Measurements from ENCODE around the gene RPL27A. TPM values are rescaled to one million over a fixed set of nuclear protein-coding genes. Genes with fewer than 3 reads are reported as not detected.

The RPL27A gene
- total RNA-seq, 1 experiment from 2014 or later, result 1,055 TPM

- H2AFZ ChIP-seq (ENCODE audit: low read depth, low read length, poor library complexity, severe bottlenecking), result no peak overlapping the region
- ATAC-seq (no peak), DNase-seq (ENCODE audit: low read depth, low spot score) (no peak)
- H3K4me2 ChIP-seq (ENCODE audit: low read length), result no peak overlapping the region
- no peaks in the 10 kb centered on the region for H4K20me1 ChIP-seq (ENCODE audit: insufficient read depth)
- no peaks in the 10 kb centered on the region for H3K9me2 ChIP-seq (ENCODE audit: insufficient read depth)
- POLR2A ChIA-PET, result interaction anchor here (1.3 to 1.9 kb wide), 2 partner anchors 9 to 268 kb away, joined by 3 to 4 read pairs; partner anchors contain the start of genes RPL27A and TRIM66
- H3K9ac ChIP-seq (ENCODE audit: low read length), result no peak overlapping the region
- peaks cover 24% of the 10 kb centered on the region for H3K79me2 ChIP-seq (ENCODE audit: insufficient read depth, low read length)
- RAD21 ChIA-PET (ENCODE audit: low non-redundant PET in 1 of 2, low total read pairs in 2 of 2, uncharacterized antibody in 2 of 2, unreplicated experiment in 2 of 2), result no interaction called here
- H3K36me3 ChIP-seq (ENCODE audit: control insufficient read depth in 1 of 2, insufficient read depth in 2 of 2, low read length in 2 of 2), result peaks cover 3 to 15% of the 10 kb centered on the region in 2 experiments; a peak in 1 of 4 replicates
- no peak overlapping the region for H3K4me3 ChIP-seq (replicated peaks in 1 of 2; ENCODE audit: low read depth in 1 of 2, low read length in 2 of 2)
- H3K9me3 ChIP-seq (ENCODE audit: control insufficient read depth in 1 of 2, insufficient read depth in 1 of 2, low read depth in 1 of 2, low read length in 2 of 2), result no peaks in the 10 kb centered on the region
- TF ChIP-seq EGR1 (IDR thresholded peaks at IDR 0.05; ENCODE audit: low read depth) (no peak), MAX (IDR thresholded peaks at IDR 0.05) (no peak), ZNF274 (IDR thresholded peaks at IDR 0.05; ENCODE audit: low read depth, low read length) (no peak), SP1 (IDR thresholded peaks at IDR 0.05; ENCODE audit: low read depth) (no peak), ELF1 (IDR thresholded peaks at IDR 0.05; ENCODE audit: borderline replicate concordance, low read depth) (no peak), POLR2A (IDR thresholded peaks at IDR 0.05; ENCODE audit: borderline replicate concordance, extremely low read depth, insufficient read depth, insufficient read length) (no peak), CBX3 (IDR thresholded peaks at IDR 0.05; ENCODE audit: low read depth) (no peak), SIN3A (IDR thresholded peaks at IDR 0.05; ENCODE audit: low read depth) (no peak), EZH2phosphoT487 (IDR thresholded peaks at IDR 0.05; ENCODE audit: borderline replicate concordance) (no peak), POLR2AphosphoS5 (IDR thresholded peaks at IDR 0.05; ENCODE audit: low read depth, low read length) (no peak), YY1 (IDR thresholded peaks at IDR 0.05; ENCODE audit: extremely low read depth, insufficient replicate concordance, low read depth, low read length) (no peak), TCF7L2 (IDR thresholded peaks at IDR 0.05; ENCODE audit: borderline replicate concordance, extremely low read depth, insufficient read depth, insufficient read length) (no peak), ZFX (IDR thresholded peaks at IDR 0.05) (no peak), SRF (IDR thresholded peaks at IDR 0.05; ENCODE audit: low read depth) (no peak), JUND (IDR thresholded peaks at IDR 0.05) (no peak)
- TF ChIP-seq, protein P1, sequence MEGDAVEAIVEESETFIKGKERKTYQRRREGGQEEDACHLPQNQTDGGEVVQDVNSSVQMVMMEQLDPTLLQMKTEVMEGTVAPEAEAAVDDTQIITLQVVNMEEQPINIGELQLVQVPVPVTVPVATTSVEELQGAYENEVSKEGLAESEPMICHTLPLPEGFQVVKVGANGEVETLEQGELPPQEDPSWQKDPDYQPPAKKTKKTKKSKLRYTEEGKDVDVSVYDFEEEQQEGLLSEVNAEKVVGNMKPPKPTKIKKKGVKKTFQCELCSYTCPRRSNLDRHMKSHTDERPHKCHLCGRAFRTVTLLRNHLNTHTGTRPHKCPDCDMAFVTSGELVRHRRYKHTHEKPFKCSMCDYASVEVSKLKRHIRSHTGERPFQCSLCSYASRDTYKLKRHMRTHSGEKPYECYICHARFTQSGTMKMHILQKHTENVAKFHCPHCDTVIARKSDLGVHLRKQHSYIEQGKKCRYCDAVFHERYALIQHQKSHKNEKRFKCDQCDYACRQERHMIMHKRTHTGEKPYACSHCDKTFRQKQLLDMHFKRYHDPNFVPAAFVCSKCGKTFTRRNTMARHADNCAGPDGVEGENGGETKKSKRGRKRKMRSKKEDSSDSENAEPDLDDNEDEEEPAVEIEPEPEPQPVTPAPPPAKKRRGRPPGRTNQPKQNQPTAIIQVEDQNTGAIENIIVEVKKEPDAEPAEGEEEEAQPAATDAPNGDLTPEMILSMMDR (IDR thresholded peaks at IDR 0.05 in 2 of 3, conservative IDR thresholded peaks at IDR 0.05 in 1 of 3; ENCODE audit: borderline replicate concordance in 1 of 3, insufficient read depth in 1 of 3, low read depth in 2 of 3, low read length in 2 of 3), result no peak
- TF ChIP-seq, protein P2, sequence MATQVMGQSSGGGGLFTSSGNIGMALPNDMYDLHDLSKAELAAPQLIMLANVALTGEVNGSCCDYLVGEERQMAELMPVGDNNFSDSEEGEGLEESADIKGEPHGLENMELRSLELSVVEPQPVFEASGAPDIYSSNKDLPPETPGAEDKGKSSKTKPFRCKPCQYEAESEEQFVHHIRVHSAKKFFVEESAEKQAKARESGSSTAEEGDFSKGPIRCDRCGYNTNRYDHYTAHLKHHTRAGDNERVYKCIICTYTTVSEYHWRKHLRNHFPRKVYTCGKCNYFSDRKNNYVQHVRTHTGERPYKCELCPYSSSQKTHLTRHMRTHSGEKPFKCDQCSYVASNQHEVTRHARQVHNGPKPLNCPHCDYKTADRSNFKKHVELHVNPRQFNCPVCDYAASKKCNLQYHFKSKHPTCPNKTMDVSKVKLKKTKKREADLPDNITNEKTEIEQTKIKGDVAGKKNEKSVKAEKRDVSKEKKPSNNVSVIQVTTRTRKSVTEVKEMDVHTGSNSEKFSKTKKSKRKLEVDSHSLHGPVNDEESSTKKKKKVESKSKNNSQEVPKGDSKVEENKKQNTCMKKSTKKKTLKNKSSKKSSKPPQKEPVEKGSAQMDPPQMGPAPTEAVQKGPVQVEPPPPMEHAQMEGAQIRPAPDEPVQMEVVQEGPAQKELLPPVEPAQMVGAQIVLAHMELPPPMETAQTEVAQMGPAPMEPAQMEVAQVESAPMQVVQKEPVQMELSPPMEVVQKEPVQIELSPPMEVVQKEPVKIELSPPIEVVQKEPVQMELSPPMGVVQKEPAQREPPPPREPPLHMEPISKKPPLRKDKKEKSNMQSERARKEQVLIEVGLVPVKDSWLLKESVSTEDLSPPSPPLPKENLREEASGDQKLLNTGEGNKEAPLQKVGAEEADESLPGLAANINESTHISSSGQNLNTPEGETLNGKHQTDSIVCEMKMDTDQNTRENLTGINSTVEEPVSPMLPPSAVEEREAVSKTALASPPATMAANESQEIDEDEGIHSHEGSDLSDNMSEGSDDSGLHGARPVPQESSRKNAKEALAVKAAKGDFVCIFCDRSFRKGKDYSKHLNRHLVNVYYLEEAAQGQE (IDR thresholded peaks at IDR 0.05; ENCODE audit: low read depth), result no peak
- TF ChIP-seq, protein P3, sequence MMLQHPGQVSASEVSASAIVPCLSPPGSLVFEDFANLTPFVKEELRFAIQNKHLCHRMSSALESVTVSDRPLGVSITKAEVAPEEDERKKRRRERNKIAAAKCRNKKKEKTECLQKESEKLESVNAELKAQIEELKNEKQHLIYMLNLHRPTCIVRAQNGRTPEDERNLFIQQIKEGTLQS (IDR thresholded peaks at IDR 0.05), result no peak
- CTCF ChIA-PET, result no interaction called here
- H3K4me1 ChIP-seq (ENCODE audit: control insufficient read depth in 1 of 2, insufficient read depth in 2 of 2, low read length in 2 of 2), result peaks cover 9 to 31% of the 10 kb centered on the region in 2 experiments
- no peaks in the 10 kb centered on the region for H3K27me3 ChIP-seq (ENCODE audit: insufficient read depth, low read length)
- intact Hi-C loops (cut with micrococcal nuclease), result no loop called here
- BruUV-seq (replicated peaks), result no TSS peak
- H3K27ac ChIP-seq (ENCODE audit: low read depth, low read length), result no peak overlapping the region
Measured at GRCh38 chr11:8691601-8692000, 9.0 kb downstream of the RPL27A start.
